ENCODE measurements around the gene RGS5. TPM values are rescaled to one million over a fixed set of nuclear protein-coding genes. Genes with fewer than 3 reads are reported as not detected.

RGS5 gene
- total RNA-seq, 2 experiments from 2014 or later = 0.88 to 1.2 TPM

- ChIA-PET POLR2A (no interaction called here), CTCF (ENCODE audit: unreplicated experiment) (no interaction called here)
- BruUV-seq (replicated peaks) = no TSS peak
- intact Hi-C loops (cut with micrococcal nuclease; ENCODE audit: unreplicated experiment) = loop anchor here (5.0 to 10.0 kb wide), 3 partner anchors 98 to 325 kb away; no protein-coding TSS in a partner anchor
- TF ChIP-seq EZH2phosphoT487 (IDR thresholded peaks at IDR 0.05; ENCODE audit: borderline replicate concordance, low read depth, low read length) (no peak), CTCF (conservative IDR thresholded peaks at IDR 0.05; ENCODE audit: low read length) (no peak)
- Histone ChIP-seq H3K36me3 (ENCODE audit: insufficient read depth, low read length) (no peaks in the 10 kb centered on the region), H3K4me2 (ENCODE audit: low read length) (no peak overlapping the region), H3K4me3 (ENCODE audit: low read depth, low read length, poor library complexity, severe bottlenecking) (no peak overlapping the region), H3K9me2 (ENCODE audit: insufficient read depth, low read length) (no peaks in the 10 kb centered on the region), H4K20me1 (ENCODE audit: insufficient read depth, low read length) (no peaks in the 10 kb centered on the region), H3K79me2 (ENCODE audit: insufficient read depth, low read depth, low read length) (no peaks in the 10 kb centered on the region), H3K27ac (ENCODE audit: low read depth, low read length, poor library complexity, severe bottlenecking) (no peak overlapping the region), H3K9me3 (ENCODE audit: low read length) (no peaks in the 10 kb centered on the region), H3K4me1 (ENCODE audit: insufficient read depth, low read length, poor library complexity, severe bottlenecking) (no peaks in the 10 kb centered on the region), H2AFZ (ENCODE audit: low read length) (no peak overlapping the region)
- no peak for DNase-seq (ENCODE audit: low spot score)
Measured at GRCh38 chr1:163172596-163172995, 30.1 kb downstream of the RGS5 start.

GRCh38 chr1:163171826-163172225 lies 30.9 kb downstream of the RGS5 start:
- Histone ChIP-seq H3K27ac (ENCODE audit: low read depth, low read length, poor library complexity, severe bottlenecking) (no peak overlapping the region), H3K9me3 (ENCODE audit: low read length) (no peaks in the 10 kb centered on the region), H3K36me3 (ENCODE audit: insufficient read depth, low read length) (no peaks in the 10 kb centered on the region), H3K4me1 (ENCODE audit: insufficient read depth, low read length, poor library complexity, severe bottlenecking) (no peaks in the 10 kb centered on the region), H2AFZ (ENCODE audit: low read length) (no peak overlapping the region), H3K9me2 (ENCODE audit: insufficient read depth, low read length) (no peaks in the 10 kb centered on the region), H3K4me2 (ENCODE audit: low read length) (no peak overlapping the region), H3K79me2 (ENCODE audit: insufficient read depth, low read depth, low read length) (no peaks in the 10 kb centered on the region), H3K4me3 (ENCODE audit: low read depth, low read length, poor library complexity, severe bottlenecking) (no peak overlapping the region), H4K20me1 (ENCODE audit: insufficient read depth, low read length) (no peaks in the 10 kb centered on the region)
- BruUV-seq (replicated peaks) = no TSS peak
- ChIA-PET POLR2A (no interaction called here), CTCF (ENCODE audit: unreplicated experiment) (no interaction called here)
- TF ChIP-seq CTCF (conservative IDR thresholded peaks at IDR 0.05; ENCODE audit: low read length) = no peak
- TF ChIP-seq EZH2phosphoT487 (IDR thresholded peaks at IDR 0.05; ENCODE audit: borderline replicate concordance, low read depth, low read length) = no peak
- intact Hi-C loops (cut with micrococcal nuclease; ENCODE audit: unreplicated experiment) = loop anchor here (5.0 to 10.0 kb wide), 3 partner anchors 97 to 325 kb away; no protein-coding TSS in a partner anchor
- DNase-seq (ENCODE audit: low spot score) = no peak

GRCh38 chr1:163170975-163171676 lies 31.6 kb downstream of the RGS5 start:
- no TSS peak for BruUV-seq (replicated peaks)
- H3K36me3 ChIP-seq (ENCODE audit: insufficient read depth, low read length) = no peaks in the 10 kb centered on the region
- no peak for DNase-seq (ENCODE audit: low spot score)
- H3K4me1 ChIP-seq (ENCODE audit: insufficient read depth, low read length, poor library complexity, severe bottlenecking) = no peaks in the 10 kb centered on the region
- ChIA-PET POLR2A (no interaction called here), CTCF (ENCODE audit: unreplicated experiment) (no interaction called here)
- no peaks in the 10 kb centered on the region for H3K79me2 ChIP-seq (ENCODE audit: insufficient read depth, low read depth, low read length)
- no peaks in the 10 kb centered on the region for H3K9me3 ChIP-seq (ENCODE audit: low read length)
- H4K20me1 ChIP-seq (ENCODE audit: insufficient read depth, low read length) = no peaks in the 10 kb centered on the region
- intact Hi-C loops (cut with micrococcal nuclease; ENCODE audit: unreplicated experiment) = loop anchor here (5.0 to 10.0 kb wide), 3 partner anchors 96 to 324 kb away; no protein-coding TSS in a partner anchor
- no peak overlapping the region for H3K4me2 ChIP-seq (ENCODE audit: low read length)
- TF ChIP-seq EZH2phosphoT487 (IDR thresholded peaks at IDR 0.05; ENCODE audit: borderline replicate concordance, low read depth, low read length) (no peak), CTCF (conservative IDR thresholded peaks at IDR 0.05; ENCODE audit: low read length) (peak; percentile 44)
- H3K9me2 ChIP-seq (ENCODE audit: insufficient read depth, low read length) = no peaks in the 10 kb centered on the region
- no peak overlapping the region for H3K4me3 ChIP-seq (ENCODE audit: low read depth, low read length, poor library complexity, severe bottlenecking)
- H3K27ac ChIP-seq (ENCODE audit: low read depth, low read length, poor library complexity, severe bottlenecking) = no peak overlapping the region
- no peak overlapping the region for H2AFZ ChIP-seq (ENCODE audit: low read length)

Data from OCI-LY7 (cell line).